NT2/D1 (cell line): Measurements from ENCODE around the gene NAP1L1.

Experiments used
- SUZ12 ChIP-seq: IDR thresholded peaks from 2 replicates; pipeline ENCODE4 v1.6.1; 2011; ENCODE audit not compliant: insufficient read length, insufficient read depth; ENCODE audit errors: extremely low read depth
- YY1 ChIP-seq: IDR thresholded peaks from 2 replicates; pipeline ENCODE4 v1.6.1; 2011; ENCODE audit not compliant: insufficient read length, insufficient read depth
- ZNF274 ChIP-seq: IDR thresholded peaks from 2 replicates; pipeline ENCODE4 v1.6.1; 2011; ENCODE audit warnings: mild to moderate bottlenecking, low read depth, low read length

DNA sequence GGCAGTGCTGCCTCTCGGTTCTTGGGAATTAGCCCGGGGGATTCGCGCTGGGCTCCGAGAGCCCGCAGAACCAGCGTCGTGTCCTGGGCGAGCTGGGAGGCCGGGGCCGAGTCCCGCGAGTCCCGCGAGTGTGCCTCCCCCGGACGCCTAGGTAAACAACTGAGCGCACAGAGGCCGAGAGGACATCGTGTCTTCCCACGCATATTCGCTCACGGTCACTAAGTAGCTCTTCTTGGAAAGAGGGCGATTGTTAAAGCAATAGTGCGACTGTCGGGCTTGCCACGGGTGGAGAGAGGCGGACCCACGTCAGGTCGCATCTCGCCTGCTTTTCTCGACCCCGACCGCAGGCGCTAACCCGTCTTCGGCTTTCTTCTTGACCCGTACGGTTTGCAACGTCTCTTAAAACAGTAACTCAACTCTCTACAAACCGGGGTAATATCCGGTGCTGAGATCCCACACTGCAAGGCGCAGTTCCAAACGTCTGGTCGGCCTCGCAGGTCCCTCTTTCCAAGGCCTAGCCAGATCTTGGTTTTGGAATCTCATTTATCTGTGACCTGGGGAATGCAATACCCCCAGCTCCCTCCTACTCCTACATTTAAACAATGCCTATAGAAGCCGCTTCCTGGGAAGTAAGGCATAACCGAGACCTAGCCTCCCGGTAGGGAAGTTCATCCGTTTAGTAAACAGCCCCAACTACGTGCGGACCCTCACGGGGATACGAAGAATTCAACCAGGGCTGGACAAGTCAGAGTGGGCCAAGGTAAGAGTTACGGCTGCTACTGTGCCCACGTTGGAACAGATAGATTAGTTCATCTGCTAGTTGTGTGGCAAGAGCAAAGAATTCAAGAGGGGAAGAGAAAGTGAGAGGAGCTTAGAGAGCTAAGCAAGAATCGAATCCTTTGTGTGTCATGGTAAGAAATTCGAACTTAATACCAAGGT lies 52.2 kb downstream of the NAP1L1 start:
- no peak for TF ChIP-seq YY1
- TF ChIP-seq SUZ12: no peak
- no peak for TF ChIP-seq ZNF274
